Ovary (tissue), 9 donors: ENCODE data around the gene SYVN1. TPM values are rescaled to one million over a fixed set of nuclear protein-coding genes. Genes with fewer than 3 reads are reported as not detected.

Source experiments
- DNase-seq, 5 donors: peaks; one replicate each; pipeline ENCODE4 v3.0.0-alpha.2; 2019 to 2020
- H3K27ac ChIP-seq, 2 donors: fragments of 200-600 bp; one replicate each; pipeline versions ENCODE4 v1.5.1 to v1.8.0; 2019 to 2022
- H3K27me3 ChIP-seq: fragments of 200-600 bp; one replicate; pipeline ENCODE4 v1.8.0; 2022
- H3K36me3 ChIP-seq: fragments of 200-600 bp; sonication (generic); one replicate; pipeline ENCODE4 v1.5.1; 2019
- H3K4me1 ChIP-seq: one replicate; pipeline ENCODE4 v1.8.1; 2013; ENCODE audit warnings: mild to moderate bottlenecking, moderate library complexity; ENCODE audit not compliant: insufficient read depth
- H3K4me3 ChIP-seq: fragments of 200-600 bp; sonication (generic); one replicate; pipeline ENCODE4 v1.5.1; 2017
- H3K9me3 ChIP-seq, 2 donors: fragments of 200-600 bp in 1 of 2; sonication (generic) in 1 of 2; one replicate each; pipeline versions ENCODE4 v1.5.1 to v1.8.1; 2013 to 2019; ENCODE audit warnings: mild to moderate bottlenecking in 1 of 2, moderate library complexity in 1 of 2
- EP300 ChIP-seq: sonication (generic); formaldehyde crosslinking; IDR thresholded peaks from one replicate; pipeline ENCODE4 v1.6.1; 2017; ENCODE audit warnings: antibody characterized with exemption
- POLR2A ChIP-seq: fragments of 450-650 bp; IDR thresholded peaks from one replicate; pipeline ENCODE4 v1.6.1; 2017; ENCODE audit warnings: antibody characterized with exemption, mild to moderate bottlenecking, moderate library complexity
- WGBS, 3 donors: extraction: QIAGEN DNeasy Blood & Tissue Kit in 1 of 3; methylation state at CpG; one replicate each; pipeline versions ENCODE4 v1.1.5 to v1.1.7; 2013 to 2017; 5-methylcytosine and 5-hydroxymethylcytosine counted together
- intact Hi-C, 4 donors: fragments of 100-400 bp; cut with DNase I; formaldehyde crosslinking; loops; one replicate each; pipeline versions ENCODE4 v1.11.0 to v1.15.1; 2022 to 2023
- polyA plus RNA-seq, 2 donors: library from polyadenylated mRNA; stranded (reverse); fragments of 200-250 nt in 1 of 2; fragments of 350-450 nt in 1 of 2; fragmentation: Illumina TruSeq in 1 of 2; extraction: RNeasy Lipid Tissue Mini Kit (QIAGEN cat#74804) in 1 of 2; gene quantifications; one replicate each; pipeline ENCODE4 v1.2.3, GENCODE V29; 2013 to 2014
- total RNA-seq, 7 donors: library from RNA; depleted of rRNA in 2 of 7; stranded (reverse); fragments of >200 nt in 2 of 7; fragmentation: NEBNext Ultra II Directional in 3 of 7; extraction: Animal tissue kit (Norgen Biotek cat#: 25700) in 3 of 7; gene quantifications; one replicate each; pipeline versions ENCODE4 v1.1.0 to v1.2.4, GENCODE V29; 2016 to 2023
- TF ChIP-seq, protein P1 (sequence below), 3 donors: fragments of 450-650 bp in 2 of 3; fragments of 200-600 bp in 1 of 3; IDR thresholded peaks; one replicate each; pipeline versions ENCODE4 v1.5.1 to v1.8.0; 2016 to 2022; ENCODE audit warnings: antibody characterized with exemption in 3 of 3, mild to moderate bottlenecking in 1 of 3
- donor health status: DM: no; HTN: no; CAD: no; lungs with moderate emphysema.
- donor health status: DM: no; HTN: no; CAD: no.
- donor health status: Bipolar disorder and iron deficiency.
- donor health status: DM: yes; HTN: yes; CAD: no.
- donor health status: DM: no; HTN: no; CAD: no.
- donor health status: DM: yes; HTN: yes; CAD: no.

The SYVN1 gene
- total and polyA plus RNA-seq, 9 donors: 21.1 to 73.0 (median 53.3) TPM

DNA sequence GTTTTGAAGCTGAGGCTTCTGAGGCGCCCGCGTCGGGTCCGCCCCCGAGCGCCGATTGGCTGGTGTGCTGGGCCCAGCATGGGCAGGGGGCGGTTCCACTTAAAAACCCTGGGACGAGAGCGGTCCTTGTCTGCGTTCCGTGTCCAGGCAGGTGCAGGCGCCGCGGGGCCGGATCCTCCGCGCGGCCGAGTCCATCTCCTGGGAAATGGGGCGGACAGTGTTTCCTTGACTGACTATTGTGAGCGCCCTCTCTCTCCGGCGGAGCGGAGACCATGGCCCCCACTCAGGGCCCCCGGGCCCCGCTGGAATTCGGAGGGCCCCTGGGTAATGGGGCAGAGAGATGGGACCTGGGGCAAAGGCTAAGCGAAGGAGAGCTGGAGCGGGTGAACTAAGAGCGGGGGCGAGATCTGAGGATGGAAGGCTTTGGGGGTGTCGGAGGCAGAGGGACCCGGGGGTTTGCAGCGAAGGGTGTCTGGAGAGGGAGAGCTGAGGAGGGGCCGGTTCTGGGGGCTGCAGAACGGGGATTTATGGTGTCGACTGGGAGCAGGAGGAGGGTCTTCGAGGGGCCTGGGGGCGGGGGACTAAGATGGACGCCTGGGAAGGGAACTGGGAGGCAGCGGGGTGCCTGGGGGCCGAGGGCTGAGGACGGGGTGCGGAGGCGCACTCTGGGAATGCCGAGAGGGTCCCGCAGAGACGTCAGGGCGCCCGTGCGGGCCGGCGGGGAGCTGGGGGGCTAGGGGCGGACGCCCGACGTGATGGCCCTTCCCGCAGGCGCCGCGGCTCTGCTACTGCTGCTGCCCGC is 22.4 kb downstream of the SYVN1 start, which contains the start of gene TM7SF2:
TM7SF2 (plus strand) TSS at position 129 of the 802 bp plus-strand sequence; CDS start at position 273, 144 bp downstream.
- 0 to 2% (median 1%) methylated on average over 60 to 64 of the region's 64 CpGs for whole genome bisulfite sequencing, 3 donors
- DNase-seq: peak; percentile 95 to 98 (median 97)
- H3K4me1 ChIP-seq: peaks cover 16% of the 10 kb centered on the region
- H3K27me3 ChIP-seq: no peaks in the 10 kb centered on the region
- no peaks in the 10 kb centered on the region for H3K36me3 ChIP-seq
- intact Hi-C loops: loop anchor here in 2 of 4 donors (5.0 to 10.0 kb wide), 5 partner anchors 73 to 267 kb away; partner anchors contain the start of genes ARL2 (in 2 of the 2), ATG2A (in 1 of the 2), CAPN1 (in 1 of the 2) and CDC42BPG (in 1 of the 2)
- H3K27ac ChIP-seq: peak within 1 kb of the TSS; percentile 32 to 56
- peak; percentile 95 for TF ChIP-seq POLR2A
- TF ChIP-seq, protein P1, sequence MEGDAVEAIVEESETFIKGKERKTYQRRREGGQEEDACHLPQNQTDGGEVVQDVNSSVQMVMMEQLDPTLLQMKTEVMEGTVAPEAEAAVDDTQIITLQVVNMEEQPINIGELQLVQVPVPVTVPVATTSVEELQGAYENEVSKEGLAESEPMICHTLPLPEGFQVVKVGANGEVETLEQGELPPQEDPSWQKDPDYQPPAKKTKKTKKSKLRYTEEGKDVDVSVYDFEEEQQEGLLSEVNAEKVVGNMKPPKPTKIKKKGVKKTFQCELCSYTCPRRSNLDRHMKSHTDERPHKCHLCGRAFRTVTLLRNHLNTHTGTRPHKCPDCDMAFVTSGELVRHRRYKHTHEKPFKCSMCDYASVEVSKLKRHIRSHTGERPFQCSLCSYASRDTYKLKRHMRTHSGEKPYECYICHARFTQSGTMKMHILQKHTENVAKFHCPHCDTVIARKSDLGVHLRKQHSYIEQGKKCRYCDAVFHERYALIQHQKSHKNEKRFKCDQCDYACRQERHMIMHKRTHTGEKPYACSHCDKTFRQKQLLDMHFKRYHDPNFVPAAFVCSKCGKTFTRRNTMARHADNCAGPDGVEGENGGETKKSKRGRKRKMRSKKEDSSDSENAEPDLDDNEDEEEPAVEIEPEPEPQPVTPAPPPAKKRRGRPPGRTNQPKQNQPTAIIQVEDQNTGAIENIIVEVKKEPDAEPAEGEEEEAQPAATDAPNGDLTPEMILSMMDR (IDR thresholded peaks at IDR 0.05): no peak
- H3K4me3 ChIP-seq: peak within 1 kb of the TSS; percentile 51
- H3K9me3 ChIP-seq: no peaks in the 10 kb centered on the region

DNA sequence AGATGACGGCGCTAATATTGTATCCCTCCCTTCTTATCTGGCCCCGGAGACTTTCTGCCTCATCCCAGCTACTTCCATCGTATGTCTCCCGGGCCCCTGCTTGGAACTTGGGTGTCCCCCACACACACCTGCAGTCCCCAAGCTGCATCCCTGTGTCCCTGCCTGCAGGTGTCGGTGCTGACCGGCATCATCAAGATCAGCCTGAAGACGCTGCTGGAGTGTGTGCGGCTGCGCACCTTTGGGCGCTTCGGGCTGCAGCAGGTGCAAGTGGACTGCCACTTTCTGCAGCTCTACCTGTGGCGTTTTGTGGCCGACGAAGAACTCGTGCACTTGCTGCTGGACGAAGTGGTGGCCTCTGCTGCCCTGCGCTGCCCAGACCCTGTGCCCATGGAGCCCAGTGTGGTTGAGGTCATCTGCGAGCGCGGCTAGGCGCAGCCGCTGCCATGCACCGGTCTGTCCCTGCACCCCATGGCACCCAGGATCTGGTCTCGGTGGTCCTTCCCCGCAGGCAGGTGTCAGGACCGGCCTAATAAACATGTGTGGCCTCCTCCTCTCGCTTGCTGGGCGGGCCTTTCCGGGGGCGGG is 23.1 kb downstream of the SYVN1 start:
- no peak overlapping the region for H3K27ac ChIP-seq
- H3K4me1 ChIP-seq: peaks cover 14% of the 10 kb centered on the region
- 63 to 69% (median 67%) methylated on average over 30 to 31 of the region's 31 CpGs for WGBS, 3 donors
- H3K4me3 ChIP-seq: no peak overlapping the region
- H3K9me3 ChIP-seq: no peaks in the 10 kb centered on the region
- H3K36me3 ChIP-seq: no peaks in the 10 kb centered on the region
- no peaks in the 10 kb centered on the region for H3K27me3 ChIP-seq
- no peak for DNase-seq
- TF ChIP-seq, protein P1 (IDR thresholded peaks at IDR 0.05): no peak
- TF ChIP-seq EP300 (no peak), POLR2A (no peak)
- intact Hi-C loops: loop anchor here in 2 of 4 donors (5.0 to 10.0 kb wide), 5 partner anchors 74 to 266 kb away; partner anchors contain the start of genes ARL2 (in 2 of the 2), ATG2A (in 1 of the 2), CAPN1 (in 1 of the 2) and CDC42BPG (in 1 of the 2)

DNA sequence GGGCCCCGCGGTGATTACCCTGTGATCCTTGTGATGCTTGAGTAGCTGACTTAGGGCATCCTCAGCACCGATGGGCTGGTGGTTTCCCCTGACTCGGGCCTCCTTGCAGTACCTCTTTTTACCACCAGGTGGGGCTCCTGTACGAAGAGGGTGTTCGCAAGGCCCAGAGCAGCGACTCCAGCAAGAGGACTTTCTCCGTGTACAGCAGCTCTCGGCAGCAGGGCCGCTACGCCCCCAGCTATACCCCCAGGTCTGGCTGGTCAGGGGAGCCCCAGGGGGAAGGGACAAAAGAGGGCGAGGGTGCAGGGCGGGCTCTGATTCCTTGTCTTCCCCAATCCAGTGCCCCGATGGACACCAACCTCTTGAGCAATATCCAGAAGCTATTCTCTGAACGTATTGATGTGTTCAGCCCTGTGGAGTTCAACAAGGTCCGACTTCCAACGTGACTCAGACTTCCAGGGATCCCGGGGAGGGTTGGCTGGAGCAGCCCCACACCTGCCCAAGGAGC is 23.9 kb downstream of the SYVN1 start:
- DNase-seq: peak; percentile 81 to 93 (median 91)
- H3K36me3 ChIP-seq: no peaks in the 10 kb centered on the region
- H3K4me1 ChIP-seq: peaks cover 21% of the 10 kb centered on the region
- no peak overlapping the region for H3K4me3 ChIP-seq
- H3K9me3 ChIP-seq: no peaks in the 10 kb centered on the region
- TF ChIP-seq, protein P1 (IDR thresholded peaks at IDR 0.05): peak; percentile 96 to 98 (median 98)
- no peak for TF ChIP-seq EP300
- H3K27ac ChIP-seq: peak overlapping the region; percentile 21 to 31
- intact Hi-C loops: loop anchor here in 2 of 4 donors (5.0 to 10.0 kb wide), 5 partner anchors 74 to 266 kb away; partner anchors contain the start of genes ARL2 (in 2 of the 2), ATG2A (in 1 of the 2), CAPN1 (in 1 of the 2) and CDC42BPG (in 1 of the 2)
- H3K27me3 ChIP-seq: no peaks in the 10 kb centered on the region
- WGBS, 3 donors: 11 to 16% (median 14%) methylated on average over 14 to 18 of the region's 18 CpGs
